D721Med (cell line): ENCODE measurements around the gene LIMK1.

ENCODE experiments used
- DNase-seq: peaks from one replicate; pipeline ENCODE4 v3.0.0; 2011; ENCODE audit warnings: low spot score; ENCODE audit not compliant: insufficient read length
- FAIRE-seq: peaks from 2 replicates; lab custom pipeline; 2011; peaks lifted over from hg19 to GRCh38; lab: Jason Lieb, UNC
- TF ChIP-seq, protein P1 (sequence below): IDR thresholded peaks from 2 replicates; pipeline ENCODE4 v1.5.1; 2012; ENCODE audit warnings: mild to moderate bottlenecking, control low read depth; ENCODE audit not compliant: insufficient read depth; ENCODE audit errors: missing control alignments

LIMK1 gene

DNA sequence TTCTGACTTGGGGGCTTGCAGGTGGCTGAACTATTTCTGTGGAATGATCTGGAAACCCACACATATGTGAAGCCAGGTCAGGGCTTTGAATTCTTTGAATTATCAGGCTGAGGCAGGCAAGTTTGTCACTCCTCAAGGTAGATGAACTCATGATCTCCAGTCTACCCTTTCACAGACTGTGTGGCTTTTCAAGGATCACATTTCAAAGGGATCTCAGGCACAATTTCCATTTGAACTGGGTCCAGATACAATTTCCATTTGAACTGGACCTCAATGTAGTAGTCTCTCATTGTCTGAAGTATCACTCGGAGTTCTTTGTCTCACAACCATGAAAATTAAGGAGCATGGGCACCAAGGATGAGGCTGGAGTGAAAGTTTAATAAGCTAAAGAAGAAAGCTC, 64.9 kb downstream of the LIMK1 start:
- TF ChIP-seq, protein P1, sequence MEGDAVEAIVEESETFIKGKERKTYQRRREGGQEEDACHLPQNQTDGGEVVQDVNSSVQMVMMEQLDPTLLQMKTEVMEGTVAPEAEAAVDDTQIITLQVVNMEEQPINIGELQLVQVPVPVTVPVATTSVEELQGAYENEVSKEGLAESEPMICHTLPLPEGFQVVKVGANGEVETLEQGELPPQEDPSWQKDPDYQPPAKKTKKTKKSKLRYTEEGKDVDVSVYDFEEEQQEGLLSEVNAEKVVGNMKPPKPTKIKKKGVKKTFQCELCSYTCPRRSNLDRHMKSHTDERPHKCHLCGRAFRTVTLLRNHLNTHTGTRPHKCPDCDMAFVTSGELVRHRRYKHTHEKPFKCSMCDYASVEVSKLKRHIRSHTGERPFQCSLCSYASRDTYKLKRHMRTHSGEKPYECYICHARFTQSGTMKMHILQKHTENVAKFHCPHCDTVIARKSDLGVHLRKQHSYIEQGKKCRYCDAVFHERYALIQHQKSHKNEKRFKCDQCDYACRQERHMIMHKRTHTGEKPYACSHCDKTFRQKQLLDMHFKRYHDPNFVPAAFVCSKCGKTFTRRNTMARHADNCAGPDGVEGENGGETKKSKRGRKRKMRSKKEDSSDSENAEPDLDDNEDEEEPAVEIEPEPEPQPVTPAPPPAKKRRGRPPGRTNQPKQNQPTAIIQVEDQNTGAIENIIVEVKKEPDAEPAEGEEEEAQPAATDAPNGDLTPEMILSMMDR: no peak
- no peak for DNase-seq
- no peak for FAIRE-seq

DNA sequence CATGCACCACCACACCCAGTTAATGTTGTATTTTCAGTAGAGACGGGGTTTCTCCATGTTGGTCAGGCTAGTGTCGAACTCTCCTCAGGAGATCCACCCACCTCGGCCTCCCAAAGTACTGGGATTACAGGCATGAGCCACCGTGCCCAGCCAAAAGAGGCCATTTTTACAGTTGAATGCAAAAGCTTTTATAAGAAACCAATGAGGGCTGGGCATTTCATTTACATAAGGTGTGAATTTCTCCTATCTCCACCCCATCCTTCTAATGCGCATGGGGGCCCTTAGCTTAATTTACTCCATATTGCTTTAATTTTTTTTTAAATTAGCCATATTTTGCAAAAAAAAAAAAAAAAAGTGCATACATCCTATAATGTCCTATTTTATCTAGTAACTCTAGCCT, 65.5 kb downstream of the LIMK1 start:
- TF ChIP-seq, protein P1: no peak
- no peak for FAIRE-seq

DNA sequence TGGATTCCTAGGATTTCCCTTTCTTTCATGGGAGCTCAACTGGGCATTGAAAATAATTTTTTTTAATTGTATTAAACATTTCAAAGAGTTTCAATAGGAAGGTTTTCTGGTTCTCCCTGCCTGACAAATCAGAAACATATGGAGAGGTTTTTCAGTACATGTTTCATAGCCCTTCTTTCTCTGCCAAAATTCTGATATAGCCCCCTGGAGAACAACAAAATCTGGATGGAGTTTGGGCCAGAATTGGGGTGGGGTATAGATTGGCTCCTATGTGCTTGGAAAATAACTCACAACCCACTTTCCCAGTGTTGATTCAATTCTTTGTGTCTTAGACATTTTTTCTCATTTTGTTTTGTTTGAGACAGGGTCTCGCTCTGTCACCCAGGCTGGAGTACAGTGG, 66.0 kb downstream of the LIMK1 start:
- FAIRE-seq (no peak), DNase-seq (no peak)
- TF ChIP-seq, protein P1: no peak

More for the DNA sequence above, 65.5 kb downstream of the LIMK1 start:
- DNase-seq: no peak

DNA sequence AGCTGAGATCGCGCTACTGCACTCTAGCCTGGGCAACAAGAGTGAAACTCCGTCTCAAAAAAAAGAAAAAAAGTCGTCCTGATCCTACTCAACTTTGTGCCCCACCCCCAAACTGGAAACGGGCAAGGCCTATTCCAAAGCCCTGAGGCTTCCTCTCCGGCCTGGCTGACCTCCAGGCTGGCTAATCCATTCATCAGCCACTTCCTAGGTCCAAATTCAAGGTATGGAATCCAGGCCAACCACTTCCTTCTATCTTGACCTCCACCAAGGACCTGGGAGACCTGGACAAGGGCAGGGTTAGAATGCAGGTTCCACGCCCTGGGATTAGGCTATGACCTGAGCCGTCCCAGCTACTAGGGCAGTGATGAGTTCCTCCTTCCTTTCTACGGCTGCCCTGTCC, 70.1 kb downstream of the LIMK1 start:
- TF ChIP-seq, protein P1: no peak
- DNase-seq (no peak), FAIRE-seq (no peak)

DNA sequence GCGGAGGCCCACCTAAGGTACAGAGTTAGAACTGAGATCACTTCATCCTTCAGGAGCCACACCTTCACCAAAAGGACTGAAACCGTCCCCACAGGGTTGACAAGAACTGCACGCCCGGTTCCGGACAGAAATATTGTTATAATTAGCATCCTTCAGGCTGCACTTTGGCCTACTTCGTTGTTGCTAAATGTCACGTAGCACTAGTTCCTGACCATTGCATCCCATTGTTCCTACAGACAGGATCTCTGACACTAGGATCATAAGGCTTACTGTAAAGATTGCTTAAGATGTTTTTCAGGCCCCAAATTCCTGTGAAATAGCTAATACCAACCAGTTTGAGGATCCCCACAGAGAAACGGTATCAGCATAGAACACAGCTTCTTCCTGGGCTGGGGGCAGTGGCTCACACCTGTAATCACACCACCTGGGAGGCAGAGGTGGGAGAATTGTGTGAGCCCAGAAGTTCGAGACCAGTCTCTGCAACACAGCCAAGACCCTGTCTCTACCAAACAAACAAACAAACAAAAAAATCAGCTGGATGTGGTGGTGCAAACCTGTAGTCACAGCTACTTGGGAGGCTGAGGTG, 72.3 kb downstream of the LIMK1 start:
- TF ChIP-seq, protein P1: no peak
- FAIRE-seq (no peak), DNase-seq (no peak)

DNA sequence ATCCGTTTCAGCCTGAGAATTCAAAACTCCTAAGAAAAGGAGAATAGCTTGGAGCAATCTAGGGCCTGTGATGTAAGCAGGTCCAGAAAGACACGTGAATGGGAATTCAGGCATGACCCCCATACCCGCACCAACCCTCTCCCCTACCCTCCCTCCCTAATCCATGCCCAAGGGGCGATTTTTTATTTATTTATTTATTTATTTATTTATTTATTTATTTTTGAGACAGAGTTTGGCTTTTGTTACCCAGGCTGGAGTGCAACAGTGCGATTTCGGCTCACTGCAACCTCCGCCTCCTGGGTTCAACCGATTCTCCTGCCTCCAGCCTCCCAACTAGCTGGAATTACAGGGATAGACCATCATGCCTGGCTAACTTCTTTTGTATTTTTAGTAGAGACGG, 74.0 kb downstream of the LIMK1 start:
- no peak for DNase-seq
- TF ChIP-seq, protein P1: no peak
- no peak for FAIRE-seq

DNA sequence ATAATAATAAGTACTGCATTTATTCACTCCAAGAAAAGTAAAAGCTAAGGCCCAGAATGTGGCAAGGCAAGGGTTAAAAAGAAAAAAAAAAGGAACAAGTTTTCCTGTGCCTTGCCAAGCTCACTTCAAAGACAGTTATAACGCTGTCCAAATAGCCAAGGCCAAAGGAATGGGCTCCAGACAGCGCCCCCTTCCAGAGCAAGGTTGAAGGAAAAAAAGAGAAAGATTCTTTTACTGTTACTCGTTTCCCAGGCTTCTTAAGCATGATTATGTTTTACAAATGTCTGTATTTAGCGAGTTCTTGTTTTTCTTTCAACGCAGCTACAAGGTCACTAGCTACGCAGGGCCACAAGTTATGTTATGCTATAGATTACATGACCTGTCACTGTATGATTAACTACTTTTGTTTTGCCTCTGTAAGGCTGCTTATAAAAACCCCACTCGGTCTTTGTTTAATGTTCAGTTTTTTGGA, 81.4 kb downstream of the LIMK1 start:
- TF ChIP-seq, protein P1: peak; percentile 4
- DNase-seq (no peak), FAIRE-seq (no peak)
